Left lung (tissue), 10 donors: Measurements from ENCODE around the gene DGAT2L6. TPM values are rescaled to one million over a fixed set of nuclear protein-coding genes. Genes with fewer than 3 reads are reported as not detected.
A peak's percentile ranks its signal among the peaks of the same experiment; 100 is the strongest.

Source experiments
- ATAC-seq: fragments of 200-7000 bp; cut with Tn5 transposase; one replicate; pipeline ENCODE4 v1.9.1; 2020; ENCODE audit warnings: moderate library complexity
- DNase-seq, 4 donors: peaks; one replicate each; pipeline ENCODE4 v3.0.0-alpha.2; 2013 to 2020
- H3K27ac ChIP-seq, 2 donors: fragments of 200-600 bp; sonication (generic) in 1 of 2; one replicate each; pipeline versions ENCODE4 v1.5.0 to v1.8.0; 2020 to 2021
- H3K27me3 ChIP-seq, 2 donors: fragments of 200-600 bp; sonication (generic) in 1 of 2; one replicate each; pipeline versions ENCODE4 v1.5.0 to v1.8.0; 2020 to 2021
- H3K36me3 ChIP-seq, 2 donors: fragments of 200-600 bp; sonication (generic) in 1 of 2; one replicate each; pipeline versions ENCODE4 v1.5.0 to v1.8.0; 2020 to 2021
- H3K4me1 ChIP-seq, 2 donors: fragments of 200-600 bp; one replicate each; pipeline ENCODE4 v1.8.0; 2021
- H3K4me3 ChIP-seq, 2 donors: fragments of 200-600 bp; sonication (generic) in 1 of 2; one replicate each; pipeline versions ENCODE4 v1.5.0 to v1.8.0; 2020 to 2021; ENCODE audit warnings: mild to moderate bottlenecking in 1 of 2
- H3K9me3 ChIP-seq, 2 donors: fragments of 200-600 bp; sonication (generic) in 1 of 2; one replicate each; pipeline versions ENCODE4 v1.5.0 to v1.8.0; 2020 to 2021
- CTCF ChIP-seq, 2 donors: fragments of 200-600 bp; sonication (generic) in 1 of 2; IDR thresholded peaks; one replicate each; pipeline versions ENCODE4 v1.5.0 to v1.8.0; 2021; ENCODE audit warnings: antibody characterized with exemption in 2 of 2
- intact Hi-C, 2 donors: fragments of 100-400 bp; cut with DNase I; formaldehyde crosslinking; loops; one replicate each; pipeline versions ENCODE4 v1.11.2 to v1.14.2; 2022
- polyA plus RNA-seq, 6 donors: library from polyadenylated mRNA; unstranded; fragments of 120-200 nt; gene quantifications; one replicate each; pipeline ENCODE4 v1.2.1, GENCODE V29; 2013; ENCODE audit not compliant: insufficient read length in 6 of 6
- total RNA-seq, 2 donors: library from RNA; stranded (reverse); fragmentation: NEBNext Ultra II Directional; extraction: Animal tissue kit (Norgen Biotek cat#: 25700); gene quantifications; one replicate each; pipeline ENCODE4 v1.2.1, GENCODE V29; 2021
- donor health status: DM: no; HTN: yes; CAD: no.
- donor health status: DM: no; HTN: no; CAD: no.

The DGAT2L6 gene
- total and polyA plus RNA-seq, 8 donors = not detected

DNA sequence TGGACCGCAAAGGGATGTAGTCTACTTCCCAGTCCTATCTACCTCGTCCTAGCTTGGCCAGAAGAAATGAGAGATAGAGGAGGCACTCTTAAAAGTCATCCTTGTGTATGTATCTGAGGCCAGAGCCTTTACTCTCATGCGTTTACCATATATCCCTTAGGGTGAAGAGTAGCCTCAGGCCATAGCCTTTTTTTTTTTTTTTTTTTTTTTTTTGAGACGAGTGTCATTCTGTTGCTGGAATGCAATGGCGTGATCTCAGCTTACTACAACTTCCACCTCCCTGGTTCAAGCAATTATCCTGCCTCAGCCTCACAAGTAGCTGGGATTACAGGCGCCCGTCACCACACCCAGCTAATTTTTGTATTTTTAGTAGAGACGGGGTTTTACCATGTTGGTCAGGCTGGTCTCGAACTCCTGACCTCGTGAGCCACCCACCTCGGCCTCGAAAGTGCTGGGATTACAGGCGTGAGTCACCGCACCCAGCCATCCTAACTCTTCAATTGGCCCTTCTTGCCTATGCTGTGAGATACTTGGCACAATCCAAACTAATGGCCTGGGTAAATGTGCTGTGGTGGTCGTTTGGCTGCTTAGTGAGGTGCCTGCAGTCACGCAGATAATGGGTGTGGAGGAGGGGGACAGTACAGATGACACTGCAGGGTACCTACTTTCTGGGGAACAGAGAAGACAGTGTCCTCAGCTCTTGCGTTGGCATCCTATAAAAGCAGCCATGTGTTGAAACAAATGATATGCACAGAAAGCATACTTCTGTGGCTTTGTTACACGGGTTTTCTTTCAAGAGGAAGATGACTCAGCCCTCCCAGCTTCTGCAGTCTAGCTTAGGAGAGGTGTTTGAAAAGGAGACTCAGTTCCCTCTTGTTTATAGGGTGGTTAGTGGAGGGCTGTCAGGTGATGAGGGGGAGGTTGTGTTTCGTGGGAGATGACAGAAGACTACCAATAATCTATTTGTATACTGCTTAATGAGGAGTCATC is 10.4 kb upstream of the DGAT2L6 start:
- TF ChIP-seq CTCF (IDR thresholded peaks at IDR 0.05) = no peak
- Histone ChIP-seq H3K4me3 (no peak overlapping the region), H3K4me1 (no peaks in the 10 kb centered on the region), H3K27ac (no peak overlapping the region), H3K27me3 (no peaks in the 10 kb centered on the region), H3K9me3 (no peaks in the 10 kb centered on the region), H3K36me3 (peaks cover 0 to 36% of the 10 kb centered on the region in 2 donors)
- peak; percentile 17 for ATAC-seq
- DNase-seq = no peak
- intact Hi-C loops = no loop called here

GRCh38 chrX:70168238-70169188 is 8.8 kb upstream of the DGAT2L6 start:
- Histone ChIP-seq H3K4me3 (no peak overlapping the region), H3K27me3 (no peaks in the 10 kb centered on the region), H3K9me3 (no peaks in the 10 kb centered on the region), H3K36me3 (peaks cover 0 to 29% of the 10 kb centered on the region in 2 donors), H3K27ac (peak overlapping the region; percentile 23 to 37), H3K4me1 (no peaks in the 10 kb centered on the region)
- ATAC-seq = peak; percentile 70
- DNase-seq = peak in 1 of 4 donors; percentile 17
- intact Hi-C loops = no loop called here
- no peak for TF ChIP-seq CTCF (IDR thresholded peaks at IDR 0.05)

- intact Hi-C loops = no loop called here
- no peaks in the 10 kb centered on the region for H3K4me1 ChIP-seq
- H3K27ac ChIP-seq = peak overlapping the region; percentile 23 to 37
- no peaks in the 10 kb centered on the region for H3K27me3 ChIP-seq
- ATAC-seq = no peak
- no peak overlapping the region for H3K4me3 ChIP-seq
- DNase-seq = no peak
- TF ChIP-seq CTCF (IDR thresholded peaks at IDR 0.05) = no peak
- peaks cover 0 to 22% of the 10 kb centered on the region in 2 donors for H3K36me3 ChIP-seq
- no peaks in the 10 kb centered on the region for H3K9me3 ChIP-seq
Observed at GRCh38 chrX:70169281-70169680, 8.0 kb upstream of the DGAT2L6 start.

DNA sequence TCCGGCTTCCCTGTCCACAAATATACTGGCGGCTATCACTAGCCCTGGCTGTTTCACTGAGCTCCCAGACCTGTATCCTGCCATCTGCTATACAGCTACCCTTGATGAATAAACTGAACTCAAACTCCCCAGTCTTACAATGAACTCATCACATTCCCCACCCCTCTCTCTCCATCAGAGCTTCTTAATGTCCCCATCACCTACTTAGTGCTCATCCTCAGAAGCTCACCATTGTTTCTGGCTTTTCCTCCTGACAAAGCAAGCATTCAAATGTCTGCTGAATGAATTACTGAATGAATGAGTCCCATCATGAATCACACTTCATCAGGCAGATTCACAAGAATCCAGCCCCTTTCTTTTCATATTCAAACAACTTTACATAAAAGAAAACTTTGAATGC is 5.7 kb upstream of the DGAT2L6 start:
- TF ChIP-seq CTCF (IDR thresholded peaks at IDR 0.05) = no peak
- Histone ChIP-seq H3K4me1 (no peaks in the 10 kb centered on the region), H3K9me3 (no peaks in the 10 kb centered on the region), H3K27ac (no peak overlapping the region), H3K27me3 (no peaks in the 10 kb centered on the region), H3K4me3 (no peak overlapping the region), H3K36me3 (peaks cover 0 to 10% of the 10 kb centered on the region in 2 donors)
- ATAC-seq (no peak), DNase-seq (no peak)
- intact Hi-C loops = no loop called here
